Breast epithelium (tissue), 3 donors: ENCODE data around the gene DCST1.

Source experiments
- CTCF ChIP-seq, 3 donors: fragments of 450-650 bp; IDR thresholded peaks; one replicate each; pipeline ENCODE4 v1.5.1; 2016 to 2017; ENCODE audit warnings: antibody characterized with exemption in 3 of 3, mild to moderate bottlenecking in 3 of 3, moderate library complexity in 3 of 3
- POLR2A ChIP-seq: fragments of 450-650 bp; IDR thresholded peaks from one replicate; pipeline ENCODE4 v1.6.1; 2016; ENCODE audit warnings: antibody characterized with exemption, mild to moderate bottlenecking, moderate library complexity
- POLR2AphosphoS5 ChIP-seq, 3 donors: sonication (generic); formaldehyde crosslinking; IDR thresholded peaks; one replicate each; pipeline ENCODE4 v1.6.1; 2017; ENCODE audit warnings: antibody characterized with exemption in 3 of 3

GRCh38 chr1:155011004-155011416 is 22.6 kb upstream of the DCST1 start:
- TF ChIP-seq POLR2A: no peak
- no peak for TF ChIP-seq CTCF (IDR thresholded peaks at IDR 0.05)
- TF ChIP-seq POLR2AphosphoS5 (IDR thresholded peaks at IDR 0.05): no peak
